Germinal center (tissue), 1 donor: ENCODE data around the gene PKN2.

Source experiments
- DNase-seq: peaks from one replicate; pipeline ENCODE4 v3.0.0; 2012; ENCODE audit warnings: mixed read lengths, low spot score

Gene PKN2

GRCh38 chr1:88735382-88735781, 51.3 kb downstream of the PKN2 start:
- DNase-seq = no peak

- DNase-seq = no peak
Observed at GRCh38 chr1:88735909-88736308, 51.8 kb downstream of the PKN2 start.

GRCh38 chr1:88736633-88737248, 52.7 kb downstream of the PKN2 start:
- peak; percentile 29 for DNase-seq

- DNase-seq = no peak
Observed at GRCh38 chr1:88737338-88737927, 53.4 kb downstream of the PKN2 start.

GRCh38 chr1:88740784-88741183, 56.7 kb downstream of the PKN2 start:
- DNase-seq = no peak

GRCh38 chr1:88741413-88741812, 57.3 kb downstream of the PKN2 start:
- DNase-seq = no peak

- DNase-seq = no peak
Observed at GRCh38 chr1:88742531-88742930, 58.5 kb downstream of the PKN2 start.

GRCh38 chr1:88744142-88744541, 60.1 kb downstream of the PKN2 start:
- no peak for DNase-seq

GRCh38 chr1:88746916-88747315, 62.8 kb downstream of the PKN2 start:
- no peak for DNase-seq

GRCh38 chr1:88751714-88752113, 67.6 kb downstream of the PKN2 start:
- no peak for DNase-seq

- DNase-seq = no peak
Observed at GRCh38 chr1:88753506-88753905, 69.4 kb downstream of the PKN2 start.

- no peak for DNase-seq
Observed at GRCh38 chr1:88763649-88764406, 79.8 kb downstream of the PKN2 start.

GRCh38 chr1:88768187-88768586, 84.1 kb downstream of the PKN2 start:
- DNase-seq = no peak

GRCh38 chr1:88768816-88769215, 84.7 kb downstream of the PKN2 start:
- no peak for DNase-seq

- no peak for DNase-seq
Observed at GRCh38 chr1:88773540-88774150, 89.6 kb downstream of the PKN2 start.

GRCh38 chr1:88774151-88774556, 90.1 kb downstream of the PKN2 start:
- DNase-seq = no peak

GRCh38 chr1:88777604-88778149, 93.6 kb downstream of the PKN2 start:
- no peak for DNase-seq

GRCh38 chr1:88779880-88780279, 95.8 kb downstream of the PKN2 start:
- no peak for DNase-seq

GRCh38 chr1:88780485-88780884, 96.4 kb downstream of the PKN2 start:
- DNase-seq = no peak

GRCh38 chr1:88783145-88783544, 99.1 kb downstream of the PKN2 start:
- DNase-seq = no peak

- DNase-seq = no peak
Observed at GRCh38 chr1:88784551-88784950, 100.5 kb downstream of the PKN2 start.

- no peak for DNase-seq
Observed at GRCh38 chr1:88787023-88787903, 103.2 kb downstream of the PKN2 start.
